Measurements from ENCODE around the gene TMEM164.

- TF ChIP-seq, protein P1, sequence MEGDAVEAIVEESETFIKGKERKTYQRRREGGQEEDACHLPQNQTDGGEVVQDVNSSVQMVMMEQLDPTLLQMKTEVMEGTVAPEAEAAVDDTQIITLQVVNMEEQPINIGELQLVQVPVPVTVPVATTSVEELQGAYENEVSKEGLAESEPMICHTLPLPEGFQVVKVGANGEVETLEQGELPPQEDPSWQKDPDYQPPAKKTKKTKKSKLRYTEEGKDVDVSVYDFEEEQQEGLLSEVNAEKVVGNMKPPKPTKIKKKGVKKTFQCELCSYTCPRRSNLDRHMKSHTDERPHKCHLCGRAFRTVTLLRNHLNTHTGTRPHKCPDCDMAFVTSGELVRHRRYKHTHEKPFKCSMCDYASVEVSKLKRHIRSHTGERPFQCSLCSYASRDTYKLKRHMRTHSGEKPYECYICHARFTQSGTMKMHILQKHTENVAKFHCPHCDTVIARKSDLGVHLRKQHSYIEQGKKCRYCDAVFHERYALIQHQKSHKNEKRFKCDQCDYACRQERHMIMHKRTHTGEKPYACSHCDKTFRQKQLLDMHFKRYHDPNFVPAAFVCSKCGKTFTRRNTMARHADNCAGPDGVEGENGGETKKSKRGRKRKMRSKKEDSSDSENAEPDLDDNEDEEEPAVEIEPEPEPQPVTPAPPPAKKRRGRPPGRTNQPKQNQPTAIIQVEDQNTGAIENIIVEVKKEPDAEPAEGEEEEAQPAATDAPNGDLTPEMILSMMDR (conservative IDR thresholded peaks at IDR 0.05 in 1 of 2, IDR thresholded peaks at IDR 0.05 in 1 of 2; ENCODE audit: low read depth in 1 of 2, low read length in 2 of 2): no peak
- TF ChIP-seq EZH2 (IDR thresholded peaks at IDR 0.05; ENCODE audit: low read length, missing control alignments): no peak
Observed at GRCh38 chrX:110000000-110000399, 2.9 kb upstream of the TMEM164 start.
